Measurements from ENCODE around the gene SLAMF8. TPM values are rescaled to one million over a fixed set of nuclear protein-coding genes. Genes with fewer than 3 reads are reported as not detected.
A peak's percentile ranks its signal among the peaks of the same experiment; 100 is the strongest.

The SLAMF8 gene
- total and polyA plus RNA-seq, 10 donors: 12.9 to 40.0 (median 18.7) TPM

DNA sequence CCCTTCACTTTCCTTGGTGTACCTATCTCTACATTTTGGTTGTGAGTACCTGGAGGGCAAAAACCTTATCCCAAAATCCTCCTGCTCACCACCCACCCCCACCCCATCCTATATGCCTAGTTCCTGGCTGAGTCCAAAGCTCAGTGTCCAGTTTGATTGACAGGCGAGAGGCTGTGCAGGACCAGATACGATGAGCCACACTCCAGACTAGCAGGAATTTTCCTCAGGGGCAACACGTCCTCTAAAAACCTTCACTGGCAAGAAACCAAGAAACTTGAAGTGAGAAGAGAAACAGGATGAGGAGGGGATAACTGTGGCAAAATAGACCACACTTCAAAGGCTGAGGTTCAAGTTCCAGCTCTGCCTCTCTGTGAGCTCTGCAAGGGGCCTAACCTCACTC is 1.1 kb upstream of the SLAMF8 start:
- no peaks in the 10 kb centered on the region for H3K27me3 ChIP-seq (replicated peaks in 1 of 7)
- 55 to 60% (median 58%) methylated on average over 3 of the region's 3 CpGs for WGBS, 5 donors
- TF ChIP-seq POLR2AphosphoS5 (IDR thresholded peaks at IDR 0.05) (no peak), POLR2A (IDR thresholded peaks at IDR 0.05) (no peak), CTCF (IDR thresholded peaks at IDR 0.05 in 8 of 11, conservative IDR thresholded peaks at IDR 0.05 in 3 of 11) (no peak)
- no peaks in the 10 kb centered on the region for H3K36me3 ChIP-seq
- intact Hi-C loops (cut with DNase I; ENCODE audit: low total_unique reads): no loop called here
- peaks cover 15 to 74% (median 55%) of the 10 kb centered on the region in 6 donors for H3K4me1 ChIP-seq
- H3K4me3 ChIP-seq: peak overlapping the region in 2 of 8 donors; percentile 0 to 56
- no peaks in the 10 kb centered on the region for H3K9me3 ChIP-seq
- no peak for DNase-seq
- peak overlapping the region in 5 of 8 donors; percentile 61 to 78 (median 72) for H3K27ac ChIP-seq

DNA sequence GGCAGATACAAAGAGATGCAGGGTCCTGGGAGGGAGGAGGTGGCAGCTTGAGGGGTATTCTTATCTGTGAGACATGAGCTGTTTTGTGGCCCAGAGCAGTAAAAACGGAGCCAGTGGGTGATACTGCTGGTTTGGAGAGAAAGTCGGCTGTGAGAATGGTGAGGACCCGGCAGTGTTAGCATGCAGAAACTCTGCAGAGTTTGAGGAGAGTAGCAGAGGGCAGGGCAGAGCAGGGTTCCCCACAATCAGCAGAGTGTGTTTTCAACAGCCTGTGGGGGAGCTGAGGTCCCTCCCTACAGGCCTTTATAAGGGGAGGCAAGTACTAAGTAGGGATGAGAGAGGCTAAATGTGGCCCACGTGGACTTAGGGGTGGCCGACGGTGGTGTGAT is 423 bp downstream of the SLAMF8 start:
- intact Hi-C loops (cut with DNase I; ENCODE audit: low total_unique reads): no loop called here
- Histone ChIP-seq H3K36me3 (no peaks in the 10 kb centered on the region), H3K4me1 (peaks cover 15 to 74% (median 55%) of the 10 kb centered on the region in 6 donors), H3K9me3 (no peaks in the 10 kb centered on the region), H3K27me3 (replicated peaks in 1 of 7) (no peaks in the 10 kb centered on the region), H3K4me3 (peak overlapping the region in 6 of 8 donors; percentile 14 to 56 (median 24)), H3K27ac (peak overlapping the region in 7 of 8 donors; percentile 45 to 78 (median 69))
- 85 to 89% (median 87%) methylated on average over 6 of the region's 6 CpGs for WGBS, 5 donors
- TF ChIP-seq POLR2A (IDR thresholded peaks at IDR 0.05): no peak
- TF ChIP-seq CTCF (IDR thresholded peaks at IDR 0.05 in 8 of 11, conservative IDR thresholded peaks at IDR 0.05 in 3 of 11): no peak
- TF ChIP-seq POLR2AphosphoS5 (IDR thresholded peaks at IDR 0.05): no peak
- no peak for DNase-seq

DNA sequence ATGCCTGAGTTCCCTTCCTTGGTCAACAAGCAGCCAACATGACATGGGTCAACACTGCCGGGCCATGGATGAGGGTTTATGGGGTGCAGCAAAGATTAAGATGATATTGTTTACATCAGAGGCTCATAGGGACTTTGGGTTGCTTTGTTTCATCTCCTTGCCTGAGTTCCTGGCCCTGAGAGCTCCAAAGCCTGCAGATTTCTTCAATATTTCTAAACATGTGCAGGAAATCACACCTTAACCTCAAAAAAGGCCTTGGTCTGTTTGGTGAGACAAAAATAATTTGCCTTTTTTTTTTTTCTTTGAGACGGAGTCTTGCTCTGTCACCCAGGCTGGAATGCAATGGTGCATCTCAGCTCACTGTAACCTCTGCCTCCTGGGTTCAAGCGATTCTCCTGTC is 876 bp downstream of the SLAMF8 start:
- H3K27ac ChIP-seq: peak overlapping the region in 3 of 8 donors; percentile 72 to 78 (median 75)
- no peaks in the 10 kb centered on the region for H3K9me3 ChIP-seq
- intact Hi-C loops (cut with DNase I; ENCODE audit: low total_unique reads): no loop called here
- TF ChIP-seq POLR2AphosphoS5 (IDR thresholded peaks at IDR 0.05): no peak
- no peak for TF ChIP-seq POLR2A (IDR thresholded peaks at IDR 0.05)
- no peak for TF ChIP-seq CTCF (IDR thresholded peaks at IDR 0.05 in 8 of 11, conservative IDR thresholded peaks at IDR 0.05 in 3 of 11)
- DNase-seq: no peak
- peak overlapping the region in 5 of 8 donors; percentile 14 to 56 (median 25) for H3K4me3 ChIP-seq
- peaks cover 15 to 74% (median 55%) of the 10 kb centered on the region in 6 donors for H3K4me1 ChIP-seq
- no peaks in the 10 kb centered on the region for H3K27me3 ChIP-seq (replicated peaks in 1 of 7)
- no peaks in the 10 kb centered on the region for H3K36me3 ChIP-seq
- 53 to 79% (median 76%) methylated on average over 3 of the region's 3 CpGs for WGBS, 5 donors

- Histone ChIP-seq H3K9me3 (no peaks in the 10 kb centered on the region), H3K27ac (peak overlapping the region in 3 of 8 donors; percentile 26 to 78 (median 75)), H3K4me1 (peaks cover 15 to 71% (median 55%) of the 10 kb centered on the region in 6 donors), H3K4me3 (peak overlapping the region in 4 of 8 donors; percentile 14 to 56 (median 26)), H3K36me3 (peaks cover 0 to 4% (median 0%) of the 10 kb centered on the region in 6 donors), H3K27me3 (replicated peaks in 1 of 7) (no peaks in the 10 kb centered on the region)
- intact Hi-C loops (cut with DNase I; ENCODE audit: low total_unique reads): no loop called here
- WGBS, 5 donors: 58 to 98% (median 95%) methylated on average over 3 of the region's 3 CpGs
- DNase-seq: no peak
- TF ChIP-seq POLR2AphosphoS5 (IDR thresholded peaks at IDR 0.05) (no peak), CTCF (IDR thresholded peaks at IDR 0.05 in 8 of 11, conservative IDR thresholded peaks at IDR 0.05 in 3 of 11) (no peak), POLR2A (IDR thresholded peaks at IDR 0.05) (no peak)
These were observed 1.5 kb downstream of the SLAMF8 start for GRCh38 chr1:159828176-159828575.
